NCI-H748 (cell line): Measurements from ENCODE around the gene PKD2L1.

ENCODE experiments used
- DNase-seq: peaks from one replicate; lab custom pipeline; 2025; ENCODE audit not compliant: unreplicated experiment; lab: John Stamatoyannopoulos, UW

Gene PKD2L1

DNA sequence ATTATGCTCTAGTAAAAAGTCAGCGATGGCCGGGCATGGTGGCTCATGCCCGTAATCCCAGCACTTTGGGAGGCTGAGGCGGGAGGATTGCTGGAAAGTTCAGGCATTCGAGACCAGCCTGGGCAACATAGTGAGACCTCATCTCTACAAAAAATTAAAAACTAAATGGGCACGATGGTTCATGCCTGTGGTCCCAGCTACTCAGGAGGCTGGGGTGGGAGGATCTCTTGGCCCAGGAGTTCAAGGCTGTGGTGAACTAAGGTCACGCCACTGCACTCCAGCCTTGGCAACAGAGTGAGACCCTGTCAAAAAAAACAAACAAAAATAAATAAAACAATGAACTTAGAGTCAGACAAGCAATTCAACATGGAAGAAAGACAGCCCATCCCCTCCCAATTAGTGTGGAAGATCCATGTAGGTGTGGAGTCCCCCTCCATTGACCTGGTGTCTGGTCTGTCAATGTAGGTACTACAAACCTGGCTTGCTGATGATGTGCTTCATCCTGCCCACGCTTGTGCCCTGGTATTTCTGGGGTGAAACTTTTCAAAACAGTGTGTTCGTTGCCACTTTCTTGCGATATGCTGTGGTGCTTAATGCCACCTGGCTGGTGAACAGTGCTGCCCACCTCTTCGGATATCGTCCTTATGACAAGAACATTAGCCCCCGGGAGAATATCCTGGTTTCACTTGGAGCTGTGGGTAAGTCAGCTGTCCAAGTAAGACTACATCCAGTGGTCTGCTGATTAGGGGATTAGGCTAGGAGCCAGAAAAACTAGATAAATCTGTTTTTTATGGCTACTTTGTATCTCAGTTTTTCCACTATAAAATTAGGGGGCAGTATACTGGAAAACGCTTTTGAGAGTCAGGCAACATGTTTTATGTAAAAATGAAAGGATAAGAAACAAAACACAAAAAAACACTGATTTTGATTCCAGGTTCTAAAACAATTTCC lies 26.3 kb upstream of the PKD2L1 start:
- no peak for DNase-seq

DNA sequence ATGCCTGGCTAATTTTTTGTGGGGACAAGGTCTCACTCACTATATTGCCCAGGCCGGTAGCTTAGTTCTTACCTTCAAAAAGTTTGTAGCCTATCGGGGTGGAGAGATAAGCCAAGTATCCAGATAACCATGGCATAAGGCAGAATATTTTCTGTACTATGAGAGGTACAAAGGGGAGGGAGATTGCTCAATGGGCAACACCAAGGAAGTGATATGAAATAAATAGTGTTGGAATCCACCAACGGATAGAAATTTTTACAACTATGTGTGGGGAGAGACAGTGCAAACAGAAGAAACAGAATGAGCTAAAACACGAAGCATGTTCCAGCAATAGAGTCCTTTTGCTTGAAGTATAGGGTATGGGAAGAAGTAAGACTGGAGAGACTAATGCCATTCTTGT lies 25.1 kb upstream of the PKD2L1 start:
- DNase-seq: no peak

DNA sequence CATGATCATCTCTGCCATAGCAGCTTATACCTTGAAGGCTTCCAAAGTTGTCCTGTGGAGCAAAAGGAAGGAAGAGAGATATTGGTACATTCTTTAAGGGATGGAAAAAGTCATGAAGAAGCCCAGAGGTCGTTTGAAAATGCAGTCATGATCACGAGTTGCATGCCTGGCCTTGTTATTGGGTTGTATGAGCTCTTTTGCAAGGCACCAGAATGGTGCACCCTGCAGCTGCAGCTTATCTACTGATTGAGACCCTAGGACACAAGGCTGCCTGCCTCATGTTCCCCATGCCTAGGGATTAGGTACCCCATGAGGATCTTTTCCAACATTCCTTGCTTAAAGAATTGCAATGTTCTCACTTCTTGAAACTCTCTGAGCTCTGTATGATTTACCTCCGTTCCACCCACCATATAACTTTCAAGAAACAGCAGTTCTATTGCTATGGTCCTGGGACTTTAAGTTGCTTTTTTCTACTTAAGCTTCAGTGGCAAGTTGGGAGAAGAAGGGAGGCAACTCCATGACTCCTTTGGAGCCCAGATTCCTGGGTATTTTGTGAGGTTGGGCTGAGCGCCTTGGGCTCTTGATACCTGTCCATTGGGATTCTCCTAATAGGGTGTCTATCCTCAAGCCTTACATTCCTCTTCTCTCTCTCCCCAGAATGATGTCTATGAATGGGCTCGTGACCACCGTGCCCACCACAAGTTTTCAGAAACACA lies 23.9 kb upstream of the PKD2L1 start:
- DNase-seq: no peak

DNA sequence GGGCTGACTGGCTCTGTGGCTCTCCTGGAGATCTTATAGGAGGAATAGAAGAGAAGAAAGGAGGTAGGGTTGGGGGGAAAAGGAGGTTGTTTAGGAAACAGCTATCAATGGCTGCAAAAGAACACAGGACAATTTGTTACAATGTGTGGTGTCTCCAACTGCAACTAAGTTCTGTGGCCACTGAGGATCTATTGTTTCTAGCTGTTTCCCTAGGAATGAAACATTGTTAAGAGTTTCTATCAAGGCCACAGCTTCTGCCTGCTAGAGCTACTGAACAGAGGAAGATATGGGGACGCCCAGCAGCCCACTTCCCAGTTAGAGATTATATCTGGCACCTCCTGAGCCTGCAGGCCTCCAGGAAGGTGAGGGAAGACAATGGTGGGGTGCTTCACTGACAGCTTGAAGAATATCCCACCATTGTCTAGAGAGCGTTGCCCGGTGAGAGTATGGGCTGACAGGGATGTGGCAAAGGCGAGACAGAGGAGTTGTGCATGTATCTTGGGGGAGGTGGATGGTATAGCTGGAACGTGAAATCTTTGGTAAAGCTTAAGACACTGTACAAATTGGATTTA lies 21.0 kb upstream of the PKD2L1 start:
- DNase-seq: no peak

DNA sequence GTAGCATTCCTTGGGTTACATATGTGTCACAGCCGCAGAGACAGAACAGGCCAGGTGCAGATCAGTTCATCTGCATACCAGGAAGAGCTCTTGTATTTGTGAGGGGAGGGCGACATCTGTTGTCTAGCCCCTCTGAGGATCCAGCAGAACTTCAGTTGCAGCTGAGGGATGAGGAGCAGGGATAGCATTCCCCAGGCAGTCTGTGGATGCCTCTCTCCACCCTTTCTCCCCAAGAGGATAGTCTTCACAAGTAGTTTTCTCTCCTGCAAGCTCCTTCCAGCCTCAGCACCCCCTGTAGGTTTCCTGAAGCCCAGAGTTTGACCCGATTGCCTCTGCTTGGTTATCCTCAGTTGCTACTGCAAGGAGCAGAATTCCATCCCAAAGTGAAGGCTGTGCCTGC lies 19.6 kb upstream of the PKD2L1 start:
- DNase-seq: no peak

DNA sequence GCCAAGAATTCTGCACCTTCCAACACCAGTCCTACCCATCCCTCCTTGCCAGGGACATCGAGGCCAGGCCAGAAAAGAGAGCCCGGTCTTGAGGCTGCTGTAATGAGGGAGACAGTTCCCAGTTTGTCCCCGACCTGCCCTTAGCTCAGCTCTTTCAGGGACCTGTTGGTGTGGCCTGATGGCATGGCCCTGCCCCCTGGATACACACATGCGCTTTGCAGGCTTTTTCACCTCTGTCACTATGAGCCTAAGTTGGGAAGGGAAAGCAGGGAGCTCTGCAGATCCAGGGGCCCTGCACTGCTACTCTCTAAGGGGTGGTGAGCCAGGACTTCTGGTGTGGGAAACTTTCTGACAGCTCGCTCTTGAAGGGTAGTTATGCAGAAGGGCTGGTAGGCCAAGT lies 19.1 kb upstream of the PKD2L1 start:
- no peak for DNase-seq

DNA sequence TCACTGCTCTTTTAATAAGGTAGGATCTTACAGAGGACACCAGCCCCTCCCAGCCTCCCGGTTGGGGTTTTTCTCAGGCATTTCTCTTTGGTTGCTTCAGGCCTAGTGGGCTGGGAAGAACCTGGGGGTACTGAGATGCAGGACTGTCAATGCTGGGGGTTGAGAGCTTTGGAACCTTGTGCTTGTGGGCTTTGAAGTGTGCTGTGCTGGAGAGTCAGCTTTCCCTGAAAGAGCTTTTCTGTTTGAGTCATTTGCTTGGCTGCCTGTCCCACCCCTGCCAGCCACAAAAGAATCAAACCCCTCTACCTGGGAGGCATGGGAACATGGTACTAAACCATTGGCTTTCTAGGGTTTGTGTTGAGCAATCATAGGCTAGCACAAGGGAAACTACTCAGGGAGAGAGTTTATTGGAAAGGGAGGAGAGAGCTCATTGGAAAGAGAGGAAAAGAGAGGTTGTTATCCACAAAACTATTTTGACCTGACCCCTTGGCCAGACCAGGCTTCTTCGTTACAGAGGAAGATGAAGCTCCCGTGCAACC lies 18.4 kb upstream of the PKD2L1 start:
- no peak for DNase-seq

DNA sequence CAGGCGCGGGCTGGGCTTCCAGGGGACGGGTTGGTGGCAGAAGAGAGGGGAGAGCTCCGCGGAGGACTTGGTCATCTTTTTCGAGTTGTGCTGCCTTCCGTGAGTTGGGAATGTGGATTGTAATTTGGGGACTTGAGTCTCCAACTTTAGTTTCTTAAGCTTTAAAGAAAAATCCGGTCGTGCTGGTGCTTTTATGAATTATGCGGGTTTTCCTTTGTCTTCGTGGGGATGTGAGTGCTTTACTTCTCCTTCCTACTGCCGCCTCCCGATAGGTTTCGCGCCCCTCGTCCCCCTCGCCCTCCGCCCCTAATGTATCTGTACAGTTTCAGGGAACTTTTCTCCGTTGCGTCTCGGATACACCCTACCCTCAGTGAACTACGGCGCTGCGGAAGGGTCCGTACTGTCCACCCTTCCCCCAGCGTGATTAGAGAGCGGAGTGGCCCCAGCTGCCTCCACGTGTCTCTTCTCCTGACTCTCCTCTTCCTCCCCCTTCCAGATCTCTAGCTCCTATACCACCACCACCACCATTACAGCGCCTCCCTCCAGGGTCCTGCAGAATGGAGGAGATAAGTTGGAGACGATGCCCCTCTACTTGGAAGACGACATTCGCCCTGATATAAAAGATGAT lies 17.7 kb upstream of the PKD2L1 start:
- peak; percentile 26 for DNase-seq

DNA sequence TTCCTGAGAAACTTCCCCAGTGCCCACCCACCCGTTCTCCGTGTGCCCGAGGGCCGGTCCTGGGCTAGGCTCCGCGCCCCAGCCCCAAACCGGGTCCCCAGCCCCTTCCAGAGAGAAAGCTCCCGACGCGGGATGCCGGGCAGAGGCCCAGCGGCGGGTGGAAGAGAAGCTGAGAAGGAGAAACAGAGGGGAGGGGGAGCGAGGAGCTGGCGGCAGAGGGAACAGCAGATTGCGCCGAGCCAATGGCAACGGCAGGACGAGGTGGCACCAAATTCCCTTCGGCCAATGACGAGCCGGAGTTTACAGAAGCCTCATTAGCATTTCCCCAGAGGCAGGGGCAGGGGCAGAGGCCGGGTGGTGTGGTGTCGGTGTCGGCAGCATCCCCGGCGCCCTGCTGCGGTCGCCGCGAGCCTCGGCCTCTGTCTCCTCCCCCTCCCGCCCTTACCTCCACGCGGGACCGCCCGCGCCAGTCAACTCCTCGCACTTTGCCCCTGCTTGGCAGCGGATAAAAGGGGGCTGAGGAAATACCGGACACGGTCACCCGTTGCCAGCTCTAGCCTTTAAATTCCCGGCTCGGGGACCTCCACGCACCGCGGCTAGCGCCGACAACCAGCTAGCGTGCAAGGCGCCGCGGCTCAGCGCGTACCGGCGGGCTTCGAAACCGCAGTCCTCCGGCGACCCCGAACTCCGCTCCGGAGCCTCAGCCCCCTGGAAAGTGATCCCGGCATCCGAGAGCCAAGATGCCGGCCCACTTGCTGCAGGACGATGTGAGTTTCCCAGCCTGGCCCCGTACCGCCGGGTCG lies 16.9 kb upstream of the PKD2L1 start, which contains the start of gene SCD:
Gene SCD (plus strand): TSS at position 469 of the 803 bp plus-strand sequence. CDS start 272 bp downstream, at position 741.
- DNase-seq: peak; percentile 95

DNA sequence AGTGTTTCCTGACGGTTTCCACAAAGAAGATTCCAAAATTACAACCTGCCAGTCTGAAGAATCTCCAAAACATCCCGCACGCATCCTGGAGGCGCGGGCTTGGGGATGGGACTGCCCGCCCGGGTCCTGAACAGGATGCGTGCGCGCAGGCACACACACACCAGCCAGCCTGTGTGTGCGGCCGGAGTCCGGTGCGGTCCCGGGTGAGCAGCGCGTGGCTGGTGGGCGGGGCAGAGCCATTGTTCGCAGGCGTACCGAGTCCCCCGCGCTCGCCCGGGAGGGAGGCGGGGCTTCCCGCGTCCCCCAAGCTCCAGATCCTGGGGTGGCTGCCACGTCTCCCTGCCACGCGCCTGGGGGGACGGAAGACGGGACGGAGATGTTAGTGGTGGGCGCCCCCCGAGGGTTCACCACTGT lies 16.3 kb upstream of the PKD2L1 start:
- peak; percentile 84 for DNase-seq

DNA sequence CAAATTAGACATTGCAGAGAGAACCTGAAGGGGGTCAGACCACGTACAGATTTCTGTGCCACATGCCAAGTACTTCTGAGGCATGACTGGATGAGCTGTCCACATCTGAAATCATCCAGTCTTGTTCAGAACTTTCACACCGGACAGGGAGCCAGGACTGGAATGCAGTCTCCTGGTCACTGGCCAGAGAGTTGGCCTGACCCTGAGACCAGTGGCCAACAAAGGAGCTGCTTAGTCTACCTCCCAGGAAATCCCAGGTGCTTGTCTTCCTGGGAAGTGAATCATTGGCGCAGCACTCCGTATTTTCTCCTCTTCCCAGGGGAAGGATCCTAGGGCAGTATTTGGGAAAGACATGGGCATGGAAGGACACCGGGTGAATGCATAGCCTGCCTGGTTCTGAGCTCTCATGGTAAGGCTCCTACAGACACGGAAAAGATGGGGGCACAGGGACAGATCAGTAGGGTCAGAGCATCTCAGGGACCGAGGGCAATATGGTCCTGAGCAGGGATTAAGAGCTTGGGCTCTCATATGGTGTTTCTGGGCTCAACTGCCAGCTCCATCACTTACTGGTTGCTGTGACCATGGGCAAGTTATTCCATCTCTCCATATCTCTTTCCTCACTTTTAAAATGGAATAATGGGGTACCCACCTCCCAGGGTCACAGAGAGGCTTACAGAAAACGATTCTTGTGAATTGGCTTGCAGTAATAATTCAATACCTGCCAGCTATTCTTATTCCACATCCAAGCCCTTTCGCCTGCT lies 15.7 kb upstream of the PKD2L1 start:
- DNase-seq: peak; percentile 17

DNA sequence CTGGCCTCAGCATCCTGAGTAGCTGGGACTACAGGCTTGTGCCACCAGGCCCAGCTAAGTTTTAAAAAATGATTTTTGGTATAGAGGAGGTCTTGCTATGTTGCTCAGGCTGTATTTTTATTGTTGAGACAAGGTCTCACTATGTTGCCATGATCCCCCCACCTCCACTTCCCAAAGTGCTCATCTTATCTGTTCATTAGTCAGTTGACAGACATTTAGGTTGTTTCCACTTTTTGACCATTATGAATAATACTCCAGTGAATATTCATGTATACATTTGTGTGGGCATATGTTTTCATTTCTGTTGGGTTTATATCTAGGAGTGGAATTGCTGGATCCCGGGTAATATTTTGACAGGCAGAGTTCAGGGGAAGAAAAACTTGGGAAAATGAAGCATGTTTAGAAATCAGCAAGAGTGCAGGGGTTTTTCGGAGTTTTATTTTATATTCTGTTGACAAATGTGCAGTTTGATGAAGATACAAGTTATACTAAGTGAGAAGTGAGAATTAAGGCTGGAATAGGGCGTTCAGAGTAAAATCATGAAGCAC lies 14.3 kb upstream of the PKD2L1 start:
- no peak for DNase-seq

DNA sequence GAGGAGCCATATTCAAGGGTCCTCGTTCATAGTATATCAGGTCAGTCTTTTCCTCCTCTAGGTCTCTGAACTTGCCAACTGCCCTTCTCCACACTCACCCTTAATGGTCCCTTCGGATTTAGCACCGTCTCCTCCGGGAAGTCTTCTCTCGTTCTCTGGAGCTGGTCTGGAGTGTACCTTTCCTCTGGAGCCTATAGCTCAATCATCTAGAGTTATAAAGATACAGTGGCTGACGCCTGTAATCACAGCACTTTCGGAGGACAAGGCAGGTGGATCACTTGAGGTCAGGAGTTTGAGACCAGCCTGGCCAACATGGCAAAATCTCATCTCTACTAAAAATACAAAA lies 12.6 kb upstream of the PKD2L1 start:
- DNase-seq: no peak

DNA sequence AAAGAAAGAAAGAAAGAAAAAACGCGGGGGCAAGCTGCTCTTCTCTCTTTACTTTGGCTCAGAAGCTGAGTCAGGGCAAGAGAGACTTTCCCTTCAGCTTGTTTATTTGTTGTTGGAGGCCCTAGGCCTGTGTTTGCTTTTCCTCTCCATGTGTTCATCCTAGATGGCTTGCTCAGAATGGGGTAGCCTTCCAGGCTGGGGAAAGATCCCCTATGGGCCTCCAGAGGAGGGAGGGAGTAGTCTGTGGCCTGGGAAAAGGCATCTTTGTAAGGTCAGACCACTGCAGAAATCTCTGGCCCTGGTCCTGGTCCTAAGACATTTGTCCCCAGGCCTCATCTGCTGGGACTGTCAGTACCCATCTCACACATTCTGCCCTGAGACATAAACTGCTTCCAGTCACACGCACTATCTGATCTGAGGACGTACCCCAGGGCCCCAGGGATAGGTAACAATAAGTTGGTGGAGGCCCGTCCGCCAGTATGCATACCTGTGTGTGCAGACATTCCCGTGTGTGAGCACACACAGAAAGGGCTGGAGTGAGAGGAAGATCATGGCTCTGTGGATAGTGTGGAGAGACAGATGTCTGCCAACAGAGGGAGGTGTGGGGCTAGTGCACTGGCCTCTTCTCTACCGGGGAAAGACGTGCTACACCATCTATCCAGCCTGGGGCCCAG lies 12.1 kb upstream of the PKD2L1 start:
- peak; percentile 51 for DNase-seq

DNA sequence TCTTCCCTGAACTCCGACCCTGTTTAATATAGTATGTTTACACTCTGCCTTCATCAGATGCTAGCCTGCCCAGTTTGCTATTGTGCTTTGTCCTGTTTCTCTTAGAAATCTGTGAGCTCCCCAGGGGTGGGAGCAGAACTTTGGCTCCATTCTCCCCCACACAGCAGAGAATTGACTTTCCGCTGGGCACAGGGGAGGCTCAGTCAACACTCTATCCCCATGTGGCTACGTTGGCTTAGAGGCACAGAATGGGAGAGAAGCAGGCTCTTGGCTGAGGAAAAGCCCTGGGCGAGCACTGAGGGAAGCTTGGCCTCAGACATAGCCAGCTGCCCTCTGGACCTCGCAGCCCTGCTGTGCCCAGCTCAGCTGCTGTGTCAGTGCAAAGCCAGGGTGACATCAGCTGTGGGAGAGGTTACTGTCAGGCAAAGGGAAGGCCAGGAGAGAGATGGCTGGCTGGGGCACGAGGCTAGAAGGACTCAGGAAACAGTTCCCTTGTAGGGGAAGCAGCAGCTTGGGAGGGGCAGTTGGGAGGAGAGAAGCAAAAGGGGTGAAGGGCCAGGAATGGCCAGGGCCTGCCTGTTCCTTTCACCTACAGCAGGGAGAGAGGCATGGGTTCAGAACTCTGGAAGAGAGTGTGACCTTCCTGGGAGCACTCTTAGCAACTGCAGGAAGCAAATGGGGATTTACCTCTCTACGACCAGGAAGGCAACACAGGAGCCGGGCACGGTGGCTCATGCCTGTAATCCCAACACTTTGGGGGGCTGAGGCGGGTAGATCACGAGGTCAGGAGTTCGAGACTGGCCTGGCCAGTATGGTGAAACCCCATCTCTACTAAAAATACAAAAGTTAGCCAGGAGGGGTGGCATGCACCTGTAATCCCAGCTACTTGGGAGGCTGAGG lies 11.2 kb upstream of the PKD2L1 start:
- peak; percentile 4 for DNase-seq

DNA sequence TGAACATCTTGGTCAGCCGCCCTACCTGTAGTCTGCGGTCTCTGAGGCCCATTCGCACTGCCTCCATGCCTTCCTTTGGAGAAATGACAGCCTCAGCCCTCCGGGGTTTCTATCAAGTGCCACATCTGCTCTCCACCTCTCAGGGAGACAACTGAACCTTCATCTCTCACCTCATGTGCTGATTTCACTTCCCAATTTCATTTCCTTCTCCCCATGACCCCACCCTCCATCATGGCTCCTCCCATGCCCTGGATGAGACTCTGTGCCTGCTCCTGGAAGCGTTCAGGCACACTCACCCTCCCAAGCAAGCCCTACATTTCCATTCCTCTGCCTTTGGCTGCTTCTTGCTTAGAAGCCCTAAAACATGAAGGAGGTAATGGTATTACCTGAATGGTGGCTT lies 9.2 kb upstream of the PKD2L1 start:
- no peak for DNase-seq

DNA sequence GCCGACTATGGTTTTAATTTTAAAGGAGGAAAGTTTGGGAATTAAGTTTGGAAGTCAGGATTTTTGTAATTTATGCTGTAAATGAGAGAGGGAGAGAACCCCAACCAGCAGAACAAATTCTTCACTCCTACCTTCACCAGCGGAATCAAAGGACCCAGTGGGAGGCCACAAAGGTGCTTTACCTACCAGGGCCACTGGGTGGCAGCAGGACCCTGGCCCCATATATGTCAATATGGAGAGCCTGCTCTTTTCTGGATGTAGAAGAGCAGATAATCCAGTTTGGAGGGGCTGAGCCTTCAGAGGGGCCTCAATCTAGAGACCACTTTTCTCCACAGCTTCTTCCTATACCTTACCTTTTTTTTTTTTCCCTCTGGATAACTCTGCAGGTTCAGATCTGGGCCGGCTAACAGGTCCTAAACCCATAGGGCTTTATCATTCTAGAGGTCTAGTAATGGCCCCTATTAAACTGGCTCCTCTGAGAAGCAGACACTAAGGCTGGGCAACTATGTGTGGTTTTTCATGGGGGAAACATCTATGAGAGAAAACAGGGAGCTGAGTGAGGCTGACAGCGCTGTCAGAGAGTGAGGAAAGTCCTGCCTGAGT lies 8.5 kb upstream of the PKD2L1 start:
- peak; percentile 51 for DNase-seq
